CD4-positive, alpha-beta T cell treated with Interleukin-6 for 4 hours (primary cell): Measurements from ENCODE around the gene OXT.

Source experiments
- DNase-seq: peaks from one replicate; pipeline ENCODE4 v3.0.0-alpha.2; 2020; ENCODE audit warnings: mixed read lengths

OXT gene

DNA sequence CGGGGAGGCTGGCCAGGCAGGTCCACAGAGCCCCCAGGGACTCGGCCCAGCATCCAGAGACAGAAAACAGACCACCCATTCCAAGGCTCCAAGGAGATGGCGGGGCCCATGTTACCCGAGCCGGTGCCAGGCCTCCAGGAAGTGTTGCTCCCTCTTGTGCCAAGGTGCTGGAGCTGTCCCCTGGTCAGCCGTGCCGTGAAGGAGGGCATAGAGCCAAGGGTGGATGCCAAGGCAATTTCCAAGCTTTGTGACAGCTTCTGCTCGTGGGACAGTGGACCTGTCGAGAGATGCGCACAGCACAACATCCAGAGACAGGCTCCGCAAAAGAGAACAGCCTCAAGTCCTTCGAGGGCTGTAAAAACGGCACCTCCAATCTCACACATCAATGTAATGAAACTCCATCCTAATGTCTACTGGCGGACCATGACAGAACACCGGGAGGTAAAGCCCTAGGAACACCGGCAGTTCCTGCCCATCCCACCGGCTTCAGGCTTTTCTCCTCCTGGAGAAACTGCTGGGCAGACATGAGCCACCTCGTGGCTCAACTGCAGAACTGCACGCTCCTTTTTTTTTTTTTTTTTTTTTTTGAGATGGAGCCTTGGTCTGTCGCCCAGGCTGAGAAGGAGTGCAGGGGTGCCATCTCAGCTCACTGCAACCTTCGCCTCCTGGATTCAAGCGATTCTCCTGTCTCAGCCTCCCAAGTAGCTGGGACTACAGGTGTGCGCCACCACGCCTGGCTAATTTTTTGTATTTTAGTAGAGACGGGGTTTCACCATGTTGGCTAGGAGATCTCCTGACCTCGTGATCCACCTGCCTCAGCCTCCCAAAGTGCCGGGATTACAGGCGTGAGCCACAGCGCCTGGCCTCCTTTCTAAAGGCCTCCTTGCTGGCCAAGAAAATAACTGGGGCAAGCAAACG lies 44.0 kb downstream of the OXT start:
- DNase-seq, result peak; percentile 41

DNA sequence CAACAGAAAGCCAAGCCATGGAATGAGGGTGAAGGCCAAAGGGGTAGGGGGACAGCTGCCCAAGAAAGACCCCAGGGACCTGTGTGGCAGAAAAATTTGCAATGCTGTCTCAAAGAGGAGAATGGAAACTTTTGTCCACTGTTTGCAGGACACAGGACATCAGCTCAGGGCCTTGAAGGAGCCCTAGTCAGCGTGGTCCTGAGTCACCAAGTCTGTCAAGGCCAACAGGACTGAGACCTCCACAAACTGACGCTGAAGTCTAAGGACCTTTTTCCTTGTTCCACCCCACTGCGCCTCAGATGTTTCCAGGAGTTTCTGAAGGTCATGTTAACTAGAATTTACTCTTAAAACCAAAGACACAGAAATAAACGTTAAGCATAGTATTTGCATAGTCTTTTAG lies 44.9 kb downstream of the OXT start:
- DNase-seq, result no peak

DNA sequence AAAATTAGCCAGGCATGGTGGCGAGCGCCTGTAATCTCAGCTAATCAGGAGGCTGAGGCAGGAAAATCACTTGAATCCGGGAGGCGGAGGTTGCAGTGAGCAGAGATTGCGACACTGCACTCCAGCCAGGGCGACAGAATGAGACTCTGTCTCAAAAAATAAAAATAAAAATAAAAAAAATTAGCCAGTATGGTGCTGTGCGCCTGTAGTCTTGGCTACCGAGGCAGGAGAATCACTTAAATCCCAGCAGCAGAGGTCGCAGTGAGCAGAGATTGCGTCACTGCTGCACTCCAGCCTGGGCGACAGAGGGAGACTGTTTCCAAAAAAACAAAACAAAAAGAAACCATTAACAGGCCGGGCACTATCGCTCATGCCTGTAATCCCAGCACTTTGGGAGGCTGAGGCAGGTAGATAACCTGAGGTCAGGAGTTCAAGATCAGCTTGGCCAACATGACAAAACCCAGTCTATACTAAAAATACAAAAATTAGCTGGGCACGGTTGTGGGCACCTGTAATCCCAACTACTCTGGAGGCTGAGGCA lies 46.5 kb downstream of the OXT start:
- peak; percentile 74 for DNase-seq

DNA sequence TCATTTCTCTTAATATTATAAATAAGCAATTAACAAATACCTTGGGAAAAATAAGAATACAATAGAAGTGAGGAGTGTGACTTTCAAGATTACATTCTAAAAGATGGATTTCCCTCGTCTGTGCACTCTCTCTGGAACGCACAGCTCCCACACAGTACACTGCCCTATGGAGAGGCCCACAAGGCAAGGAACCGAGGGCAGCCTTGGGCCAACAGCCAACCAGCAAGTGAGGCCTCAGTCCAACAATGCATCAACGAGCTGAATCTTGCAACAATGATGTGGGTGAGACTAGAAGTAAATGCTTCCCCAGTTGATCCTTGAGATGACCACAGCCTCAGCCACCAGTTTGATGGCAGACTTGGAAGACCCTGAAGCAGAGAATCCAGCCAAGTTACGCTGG lies 47.6 kb downstream of the OXT start:
- no peak for DNase-seq

DNA sequence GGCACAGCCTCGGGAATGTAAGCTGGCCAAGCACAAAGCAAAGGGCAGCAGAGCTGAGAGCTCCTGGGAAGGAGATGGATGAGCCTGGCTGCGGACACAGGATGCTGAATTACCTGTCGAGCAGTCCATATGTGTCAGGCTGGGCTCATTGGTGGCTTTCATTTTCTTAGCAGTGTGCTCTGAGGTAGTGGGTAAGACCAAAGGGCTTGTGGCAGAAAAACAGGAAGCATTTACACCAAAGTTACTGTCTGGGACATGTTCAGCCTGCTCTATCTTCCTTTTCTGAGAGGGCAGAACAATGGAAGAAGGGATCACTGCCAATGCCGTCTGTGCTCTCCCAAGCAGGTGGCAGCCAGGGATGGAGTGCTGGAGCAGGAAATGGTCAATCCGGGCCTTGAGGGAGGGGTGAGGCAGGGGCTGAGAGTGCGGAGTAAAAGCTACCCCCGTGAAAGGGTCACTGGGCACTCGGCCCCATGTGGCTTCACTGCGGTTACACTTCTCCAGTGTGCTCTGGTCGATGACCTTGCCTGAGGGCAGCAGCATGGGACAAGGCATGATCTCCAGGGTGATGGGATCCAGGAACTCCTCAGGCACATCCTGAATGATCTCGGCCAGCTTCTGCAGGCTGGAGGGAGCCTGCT lies 50.0 kb downstream of the OXT start:
- DNase-seq, result peak; percentile 63
